Thoracic aorta (tissue), 2 donors: ENCODE measurements around the gene COL13A1. TPM values are rescaled to one million over a fixed set of nuclear protein-coding genes. Genes with fewer than 3 reads are reported as not detected.

ENCODE experiments used
- ATAC-seq: fragments of 150-250 bp; one replicate; pipeline ENCODE4 v1.8.0; 2017; ENCODE audit warnings: low read depth; ENCODE audit not compliant: insufficient number of reproducible peaks, low FRiP score
- DNase-seq: peaks from one replicate; pipeline ENCODE4 v3.0.0-alpha.2; 2020; ENCODE audit warnings: low spot score
- H3K27ac ChIP-seq, 2 donors: fragments of 200-600 bp; sonication (generic); 1 replicate in 1 of 2; 2 replicates in 1 of 2; pipeline ENCODE4 v1.5.1; 2016; ENCODE audit warnings: mild to moderate bottlenecking in 2 of 2, moderate library complexity in 2 of 2
- H3K27me3 ChIP-seq: fragments of 200-600 bp; sonication (generic); replicated peaks from 2 replicates; pipeline ENCODE4 v1.6.0; 2016; ENCODE audit warnings: mild to moderate bottlenecking; ENCODE audit not compliant: insufficient read depth
- H3K36me3 ChIP-seq: fragments of 200-600 bp; sonication (generic); one replicate; pipeline ENCODE4 v1.5.1; 2016
- H3K4me1 ChIP-seq, 2 donors: fragments of 200-600 bp; sonication (generic); 1 replicate in 1 of 2; 2 replicates in 1 of 2; pipeline versions ENCODE4 v1.5.1 to v1.6.0; 2016; ENCODE audit warnings: low read depth in 2 of 2, mild to moderate bottlenecking in 1 of 2; ENCODE audit not compliant: control insufficient read depth in 1 of 2
- H3K4me3 ChIP-seq: fragments of 200-600 bp; sonication (generic); 2 replicates; pipeline ENCODE4 v1.5.1; 2016; ENCODE audit warnings: mild to moderate bottlenecking
- H3K9me3 ChIP-seq: fragments of 200-600 bp; sonication (generic); 2 replicates; pipeline ENCODE4 v1.5.1; 2016
- total RNA-seq, 2 donors: library from RNA; depleted of rRNA; stranded (reverse); fragments of >200 nt; gene quantifications; one replicate each; pipeline versions ENCODE4 v1.1.0 to v1.2.3, GENCODE V29; 2016
- TF ChIP-seq, protein P1 (sequence below): fragments of 200-600 bp; sonication (generic); IDR thresholded peaks from one replicate; pipeline ENCODE4 v1.5.1; 2019; ENCODE audit warnings: antibody characterized with exemption

COL13A1 gene
- total RNA-seq, 2 donors from 2014 or later, result 23.1 to 34.1 TPM

DNA sequence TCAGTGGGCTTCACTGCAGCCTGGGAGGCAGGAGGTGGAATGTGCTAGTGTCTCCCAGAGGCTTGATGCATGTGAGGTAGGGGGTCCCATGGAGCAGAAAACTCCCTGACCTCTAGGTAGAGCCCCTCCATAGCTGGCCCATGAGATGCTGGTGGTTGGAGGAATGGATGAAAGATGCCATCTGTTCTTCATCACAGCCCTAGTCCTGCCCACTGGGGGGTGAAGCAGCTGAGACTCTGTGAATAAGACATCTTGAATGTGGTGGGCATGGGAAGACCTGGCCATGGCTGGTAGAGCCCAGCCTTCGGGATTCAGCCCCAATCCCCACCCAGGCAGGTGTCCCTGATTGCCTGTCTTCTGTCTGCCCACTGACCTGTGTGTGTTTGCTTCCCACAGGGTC lies 92.5 kb downstream of the COL13A1 start:
- Histone ChIP-seq H3K9me3 (no peaks in the 10 kb centered on the region), H3K27ac (no peak overlapping the region), H3K4me1 (no peaks in the 10 kb centered on the region), H3K27me3 (no peaks in the 10 kb centered on the region), H3K4me3 (no peak overlapping the region), H3K36me3 (peaks cover 3% of the 10 kb centered on the region)
- TF ChIP-seq, protein P1, sequence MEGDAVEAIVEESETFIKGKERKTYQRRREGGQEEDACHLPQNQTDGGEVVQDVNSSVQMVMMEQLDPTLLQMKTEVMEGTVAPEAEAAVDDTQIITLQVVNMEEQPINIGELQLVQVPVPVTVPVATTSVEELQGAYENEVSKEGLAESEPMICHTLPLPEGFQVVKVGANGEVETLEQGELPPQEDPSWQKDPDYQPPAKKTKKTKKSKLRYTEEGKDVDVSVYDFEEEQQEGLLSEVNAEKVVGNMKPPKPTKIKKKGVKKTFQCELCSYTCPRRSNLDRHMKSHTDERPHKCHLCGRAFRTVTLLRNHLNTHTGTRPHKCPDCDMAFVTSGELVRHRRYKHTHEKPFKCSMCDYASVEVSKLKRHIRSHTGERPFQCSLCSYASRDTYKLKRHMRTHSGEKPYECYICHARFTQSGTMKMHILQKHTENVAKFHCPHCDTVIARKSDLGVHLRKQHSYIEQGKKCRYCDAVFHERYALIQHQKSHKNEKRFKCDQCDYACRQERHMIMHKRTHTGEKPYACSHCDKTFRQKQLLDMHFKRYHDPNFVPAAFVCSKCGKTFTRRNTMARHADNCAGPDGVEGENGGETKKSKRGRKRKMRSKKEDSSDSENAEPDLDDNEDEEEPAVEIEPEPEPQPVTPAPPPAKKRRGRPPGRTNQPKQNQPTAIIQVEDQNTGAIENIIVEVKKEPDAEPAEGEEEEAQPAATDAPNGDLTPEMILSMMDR, result no peak
- DNase-seq, result no peak
- no peak for ATAC-seq

DNA sequence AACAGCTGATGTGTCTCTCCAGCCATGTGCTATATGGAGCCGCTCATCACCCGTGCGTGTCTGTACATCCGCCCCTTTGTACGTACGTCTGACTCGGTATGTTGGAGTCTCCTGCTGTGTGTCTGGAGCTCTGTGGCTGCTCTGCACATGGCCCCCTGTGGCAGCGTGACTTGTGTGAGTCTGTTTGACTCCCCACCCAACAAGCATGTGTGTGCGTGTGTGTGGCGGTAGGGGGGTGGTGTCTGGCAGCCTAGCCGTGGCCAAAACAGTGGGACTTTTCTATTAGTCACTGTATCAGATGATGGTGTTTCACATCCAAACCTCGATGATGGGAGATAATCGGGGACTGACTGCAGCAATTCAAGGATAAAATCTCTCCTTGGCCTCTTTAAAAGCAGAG lies 94.1 kb downstream of the COL13A1 start:
- TF ChIP-seq, protein P1, result no peak
- Histone ChIP-seq H3K4me3 (no peak overlapping the region), H3K36me3 (no peaks in the 10 kb centered on the region), H3K27ac (no peak overlapping the region), H3K27me3 (no peaks in the 10 kb centered on the region), H3K4me1 (no peaks in the 10 kb centered on the region), H3K9me3 (no peaks in the 10 kb centered on the region)
- no peak for ATAC-seq
- DNase-seq, result no peak

DNA sequence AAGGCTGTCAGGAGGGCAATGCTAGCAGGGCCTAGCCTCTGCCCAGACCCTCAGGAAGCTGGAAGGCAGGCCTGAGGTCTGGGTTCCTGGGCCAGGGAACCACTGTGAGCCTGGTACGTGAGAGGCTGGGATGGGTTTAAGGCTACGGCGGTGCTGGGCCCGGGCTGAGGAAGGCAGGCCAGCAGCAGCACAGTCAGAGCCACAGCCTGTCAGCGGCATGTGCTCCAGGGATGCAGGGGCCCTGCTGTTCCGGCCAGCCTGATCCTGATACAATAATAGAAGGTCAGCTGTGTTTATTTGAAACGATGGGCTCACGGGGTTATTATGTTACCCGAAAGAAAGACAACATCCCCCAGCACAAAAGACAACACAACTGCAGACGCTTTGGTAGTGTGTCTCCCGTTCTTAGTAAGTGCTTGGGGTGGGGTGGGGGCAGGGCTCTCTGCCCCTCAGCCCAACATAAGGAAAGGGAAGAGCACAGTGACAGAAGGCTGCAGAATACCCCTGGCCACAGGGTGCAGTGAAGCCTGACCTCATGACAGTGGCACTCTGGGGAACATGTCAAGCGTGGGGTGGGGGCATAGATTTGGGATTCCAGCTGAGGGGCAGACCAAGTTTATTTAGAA lies 95.0 kb downstream of the COL13A1 start:
- DNase-seq (no peak), ATAC-seq (no peak)
- Histone ChIP-seq H3K4me1 (peaks cover 1 to 2% of the 10 kb centered on the region in 2 donors), H3K36me3 (no peaks in the 10 kb centered on the region), H3K27ac (no peak overlapping the region), H3K9me3 (no peaks in the 10 kb centered on the region), H3K4me3 (no peak overlapping the region), H3K27me3 (no peaks in the 10 kb centered on the region)
- TF ChIP-seq, protein P1, result no peak

DNA sequence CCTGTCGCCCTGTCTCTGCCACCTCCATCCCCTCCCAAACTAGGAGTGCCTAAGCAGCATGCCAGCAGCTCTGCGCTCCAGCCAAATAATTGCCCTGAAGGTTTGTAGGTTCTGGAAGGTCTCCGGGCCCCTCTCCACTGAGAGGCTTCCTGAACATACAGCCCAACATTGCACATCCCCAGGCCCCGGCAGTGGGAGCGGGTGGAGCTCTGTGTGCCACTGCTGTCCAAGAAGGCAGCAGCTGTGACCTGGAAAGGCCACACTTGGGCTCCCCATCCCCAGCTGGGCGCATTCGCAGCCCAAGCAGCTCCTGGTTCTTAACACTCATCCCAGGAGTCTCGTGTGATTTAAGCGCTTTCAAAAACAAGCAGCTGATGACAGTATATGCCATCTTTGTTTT lies 95.7 kb downstream of the COL13A1 start:
- no peak overlapping the region for H3K27ac ChIP-seq
- no peaks in the 10 kb centered on the region for H3K36me3 ChIP-seq
- no peak for ATAC-seq
- no peaks in the 10 kb centered on the region for H3K9me3 ChIP-seq
- no peak for DNase-seq
- TF ChIP-seq, protein P1, result no peak
- no peak overlapping the region for H3K4me3 ChIP-seq
- peaks cover 3 to 9% of the 10 kb centered on the region in 2 donors for H3K4me1 ChIP-seq
- H3K27me3 ChIP-seq, result no peaks in the 10 kb centered on the region

DNA sequence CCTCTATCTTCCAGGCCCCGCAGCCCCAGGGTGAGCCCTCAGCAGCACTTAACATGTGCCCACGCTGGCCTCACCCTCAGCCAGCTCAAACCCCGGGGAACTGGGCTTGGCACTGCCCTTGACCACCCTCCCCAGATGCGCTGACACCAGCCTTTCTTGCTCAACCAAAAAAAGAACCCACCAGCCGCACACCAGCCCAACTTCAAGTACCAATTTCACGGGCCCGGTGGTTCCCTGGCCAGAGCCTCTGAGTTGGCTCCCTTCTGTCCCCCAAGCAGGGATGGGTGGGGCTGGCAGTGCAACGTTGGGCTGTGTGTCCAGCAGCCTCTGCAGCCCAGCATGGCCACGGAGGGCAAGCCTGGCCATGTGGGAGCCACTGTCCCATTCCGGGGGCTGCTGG lies 96.3 kb downstream of the COL13A1 start:
- DNase-seq, result no peak
- no peak overlapping the region for H3K27ac ChIP-seq
- no peaks in the 10 kb centered on the region for H3K36me3 ChIP-seq
- ATAC-seq, result no peak
- no peaks in the 10 kb centered on the region for H3K9me3 ChIP-seq
- H3K4me1 ChIP-seq, result peaks cover 3 to 14% of the 10 kb centered on the region in 2 donors
- no peaks in the 10 kb centered on the region for H3K27me3 ChIP-seq
- TF ChIP-seq, protein P1, result no peak
- no peak overlapping the region for H3K4me3 ChIP-seq
